Skeletal muscle satellite cell (primary cell): ENCODE measurements around the gene DOCK9.

Experiments
- H3K27me3 ChIP-seq: 2 replicates; pipeline ENCODE4 v1.7.0; 2013; ENCODE audit warnings: low read length; ENCODE audit not compliant: control insufficient read depth, insufficient read depth
- H3K36me3 ChIP-seq: 2 replicates; pipeline ENCODE4 v1.7.0; 2013; ENCODE audit warnings: mild to moderate bottlenecking, control low read depth, low read length; ENCODE audit not compliant: insufficient read depth
- H3K4me1 ChIP-seq: 2 replicates; pipeline ENCODE4 v1.7.0; 2013; ENCODE audit warnings: low read length; ENCODE audit not compliant: control insufficient read depth, insufficient read depth
- H3K4me2 ChIP-seq: 2 replicates; pipeline ENCODE4 v1.7.0; 2013; ENCODE audit warnings: mild to moderate bottlenecking, low read length
- H3K4me3 ChIP-seq: 2 replicates; pipeline ENCODE4 v1.7.0; 2013; ENCODE audit warnings: low read length
- H3K9ac ChIP-seq: 2 replicates; pipeline ENCODE4 v1.7.0; 2013; ENCODE audit warnings: mild to moderate bottlenecking, low read depth, low read length, moderate library complexity
- H3K9me3 ChIP-seq: replicated peaks from 2 replicates; pipeline ENCODE4 v1.7.0; 2013; ENCODE audit warnings: mild to moderate bottlenecking, control low read depth, low read length

DOCK9 gene

DNA sequence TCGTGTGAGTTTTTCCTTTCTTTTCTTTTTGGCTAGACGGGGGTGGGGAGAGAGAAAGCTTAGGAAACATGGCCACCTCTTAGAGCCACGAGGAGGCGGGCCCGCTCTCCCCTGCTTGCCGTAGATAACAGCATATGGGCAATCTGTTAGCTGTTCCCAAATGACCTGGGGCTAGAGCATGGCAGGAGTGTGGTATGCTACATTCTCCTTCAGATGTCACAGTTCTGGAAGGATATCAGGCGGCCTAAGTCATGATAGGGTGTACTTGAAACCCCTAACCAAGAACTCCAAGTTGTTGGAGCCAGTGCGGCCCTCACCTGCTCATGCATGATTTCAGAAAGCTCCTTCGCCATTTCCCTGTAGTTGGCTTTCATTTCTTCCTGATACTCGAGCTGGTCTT lies 181.1 kb downstream of the DOCK9 start:
- H3K27me3 ChIP-seq = no peaks in the 10 kb centered on the region
- H3K9me3 ChIP-seq = no peaks in the 10 kb centered on the region
- no peak overlapping the region for H3K4me3 ChIP-seq
- H3K9ac ChIP-seq = no peak overlapping the region
- peaks cover 4% of the 10 kb centered on the region for H3K4me1 ChIP-seq
- peaks cover 17% of the 10 kb centered on the region for H3K36me3 ChIP-seq
- H3K4me2 ChIP-seq = no peak overlapping the region

DNA sequence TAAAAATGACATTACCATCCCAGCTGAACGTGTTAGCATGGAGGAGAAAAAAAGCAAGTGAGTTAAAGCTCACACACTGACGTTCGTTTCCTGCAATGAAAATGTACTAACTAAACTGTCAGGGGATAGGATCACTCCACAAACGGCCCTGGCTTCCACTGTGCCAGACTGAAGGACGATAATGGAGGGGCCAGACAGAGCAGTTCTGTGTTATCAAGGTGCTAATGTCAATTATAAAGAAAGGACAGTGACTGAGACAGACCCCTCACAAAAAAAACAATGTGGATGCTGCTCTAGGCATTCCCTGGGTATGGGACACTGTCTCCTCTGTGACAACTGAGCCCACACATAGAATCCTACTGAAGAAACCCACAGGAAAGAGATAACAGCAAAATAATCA lies 181.7 kb downstream of the DOCK9 start:
- peaks cover 4% of the 10 kb centered on the region for H3K4me1 ChIP-seq
- H3K9ac ChIP-seq = no peak overlapping the region
- no peak overlapping the region for H3K4me2 ChIP-seq
- H3K36me3 ChIP-seq = peaks cover 17% of the 10 kb centered on the region
- no peaks in the 10 kb centered on the region for H3K27me3 ChIP-seq
- no peak overlapping the region for H3K4me3 ChIP-seq
- H3K9me3 ChIP-seq = no peaks in the 10 kb centered on the region

DNA sequence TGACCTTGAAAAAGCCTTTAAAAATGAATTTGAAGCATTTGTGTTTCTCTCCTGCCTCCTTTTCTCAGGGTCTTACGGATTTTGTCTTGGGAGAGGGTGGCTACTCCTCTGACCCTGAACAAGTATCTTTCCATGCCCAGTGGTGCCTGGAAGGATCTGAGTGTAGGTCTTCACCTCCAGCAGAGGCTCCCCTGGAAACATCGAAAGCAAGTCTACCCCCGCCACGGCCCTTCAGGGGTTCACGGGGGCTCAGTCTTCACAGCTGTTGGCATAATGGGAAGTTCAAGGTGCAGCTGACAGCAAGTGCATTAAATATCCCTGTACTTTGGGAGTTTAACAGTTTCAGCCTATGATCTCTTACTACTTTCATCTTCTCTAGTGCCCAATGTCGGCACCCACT lies 182.6 kb downstream of the DOCK9 start:
- peaks cover 17% of the 10 kb centered on the region for H3K36me3 ChIP-seq
- no peak overlapping the region for H3K4me2 ChIP-seq
- H3K4me1 ChIP-seq = peaks cover 4% of the 10 kb centered on the region
- no peak overlapping the region for H3K9ac ChIP-seq
- H3K4me3 ChIP-seq = no peak overlapping the region
- H3K27me3 ChIP-seq = no peaks in the 10 kb centered on the region
- no peaks in the 10 kb centered on the region for H3K9me3 ChIP-seq

DNA sequence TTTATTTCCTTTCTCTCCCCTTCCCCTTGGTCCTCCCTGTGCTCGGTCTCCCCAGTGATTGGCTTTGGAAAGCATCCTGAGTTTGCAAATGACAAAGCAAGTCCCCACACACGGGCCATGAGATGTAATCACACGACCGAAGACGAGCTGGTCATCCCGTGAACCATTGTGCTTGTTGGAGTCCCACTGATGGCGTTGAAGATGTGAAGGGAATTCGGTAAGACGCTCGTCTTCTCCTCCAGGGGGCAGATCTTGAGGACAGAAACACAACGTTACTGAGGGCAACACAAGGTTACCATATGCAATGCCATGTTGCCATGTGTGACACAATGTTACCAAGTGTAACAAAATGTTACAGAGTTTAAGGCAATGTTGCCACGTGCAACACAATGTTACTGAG lies 183.4 kb downstream of the DOCK9 start:
- no peak overlapping the region for H3K4me2 ChIP-seq
- H3K4me1 ChIP-seq = peaks cover 4% of the 10 kb centered on the region
- H3K36me3 ChIP-seq = peaks cover 17% of the 10 kb centered on the region
- no peak overlapping the region for H3K9ac ChIP-seq
- no peaks in the 10 kb centered on the region for H3K9me3 ChIP-seq
- no peak overlapping the region for H3K4me3 ChIP-seq
- H3K27me3 ChIP-seq = no peaks in the 10 kb centered on the region

DNA sequence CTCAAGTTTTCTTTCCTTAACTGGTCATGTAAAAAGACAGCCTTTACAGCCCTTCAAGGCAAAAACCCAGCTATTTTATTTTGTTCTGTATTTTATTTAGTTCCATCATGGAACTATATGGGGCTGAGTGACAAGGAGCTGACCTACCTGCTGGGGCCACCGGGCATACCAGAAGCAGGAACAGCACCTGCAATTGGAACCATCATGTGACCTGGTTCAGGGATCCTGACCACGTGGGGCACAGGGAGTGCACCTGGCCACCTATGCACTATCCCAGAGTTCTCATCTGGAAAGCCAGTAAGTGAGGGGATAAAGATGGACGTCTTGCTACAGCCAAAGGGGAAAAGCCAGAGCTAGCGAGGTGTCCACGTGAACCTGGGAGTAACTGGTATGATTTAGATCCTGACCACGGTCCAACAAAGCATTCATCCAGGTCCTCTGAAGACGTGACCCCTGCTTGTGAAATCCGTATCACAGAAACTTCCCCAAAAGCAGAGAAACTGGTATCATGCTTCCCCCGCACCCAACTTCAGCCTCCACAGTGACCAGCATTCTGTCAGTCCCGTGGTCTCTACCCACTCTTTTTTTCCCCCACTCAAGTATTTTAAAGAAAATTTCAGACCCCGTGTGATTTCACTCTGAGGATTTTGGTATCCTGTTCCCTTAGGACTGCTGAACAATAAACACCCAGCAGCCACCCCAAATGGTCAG lies 184.9 kb downstream of the DOCK9 start:
- H3K4me3 ChIP-seq = no peak overlapping the region
- no peaks in the 10 kb centered on the region for H3K4me1 ChIP-seq
- no peak overlapping the region for H3K4me2 ChIP-seq
- no peaks in the 10 kb centered on the region for H3K9me3 ChIP-seq
- H3K9ac ChIP-seq = no peak overlapping the region
- no peaks in the 10 kb centered on the region for H3K27me3 ChIP-seq
- H3K36me3 ChIP-seq = peaks cover 11% of the 10 kb centered on the region

DNA sequence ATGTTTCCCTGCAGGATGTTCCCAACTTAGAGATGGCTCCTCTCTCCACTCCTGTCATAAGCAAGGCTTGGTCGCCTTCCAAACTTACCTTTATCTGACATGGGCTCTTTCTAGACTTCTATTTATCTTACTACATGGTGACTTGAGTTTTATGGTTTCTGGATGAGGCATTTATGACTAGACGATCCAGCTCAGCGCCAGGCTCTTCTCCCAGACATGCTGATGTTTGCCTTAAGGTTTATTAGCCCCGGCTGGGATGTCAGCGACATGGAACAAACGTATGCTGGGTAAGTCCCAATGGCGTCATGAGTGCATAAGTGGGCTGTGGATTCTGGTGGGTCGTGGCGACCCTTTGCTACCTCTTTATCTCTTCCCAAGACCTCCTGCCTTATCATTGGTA lies 185.5 kb downstream of the DOCK9 start:
- Histone ChIP-seq H3K9ac (no peak overlapping the region), H3K4me2 (no peak overlapping the region), H3K27me3 (peaks cover 5% of the 10 kb centered on the region), H3K4me3 (no peak overlapping the region), H3K9me3 (no peaks in the 10 kb centered on the region), H3K4me1 (no peaks in the 10 kb centered on the region), H3K36me3 (peaks cover 10% of the 10 kb centered on the region)

DNA sequence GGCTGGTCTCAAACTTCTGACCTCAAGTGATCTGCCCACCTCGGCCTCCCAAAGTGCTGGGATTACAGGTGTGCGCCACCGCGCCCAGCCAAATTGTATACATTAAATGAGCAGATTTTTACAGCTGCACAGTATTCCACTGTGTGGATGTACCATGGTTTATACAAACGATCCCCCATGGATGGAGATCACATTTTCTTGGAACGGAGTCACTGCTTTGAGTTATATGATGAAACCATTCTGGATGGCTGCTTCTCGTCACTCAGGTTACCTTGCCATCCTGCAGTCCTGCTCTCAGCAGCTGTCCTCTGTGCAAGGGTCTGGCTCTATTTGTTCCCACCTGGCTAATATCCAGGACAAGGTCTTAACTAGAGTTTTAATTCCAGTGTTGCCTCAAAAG lies 186.3 kb downstream of the DOCK9 start:
- Histone ChIP-seq H3K27me3 (peaks cover 12% of the 10 kb centered on the region), H3K4me2 (no peak overlapping the region), H3K9me3 (no peaks in the 10 kb centered on the region), H3K36me3 (peaks cover 6% of the 10 kb centered on the region), H3K4me1 (no peaks in the 10 kb centered on the region), H3K4me3 (no peak overlapping the region), H3K9ac (no peak overlapping the region)

DNA sequence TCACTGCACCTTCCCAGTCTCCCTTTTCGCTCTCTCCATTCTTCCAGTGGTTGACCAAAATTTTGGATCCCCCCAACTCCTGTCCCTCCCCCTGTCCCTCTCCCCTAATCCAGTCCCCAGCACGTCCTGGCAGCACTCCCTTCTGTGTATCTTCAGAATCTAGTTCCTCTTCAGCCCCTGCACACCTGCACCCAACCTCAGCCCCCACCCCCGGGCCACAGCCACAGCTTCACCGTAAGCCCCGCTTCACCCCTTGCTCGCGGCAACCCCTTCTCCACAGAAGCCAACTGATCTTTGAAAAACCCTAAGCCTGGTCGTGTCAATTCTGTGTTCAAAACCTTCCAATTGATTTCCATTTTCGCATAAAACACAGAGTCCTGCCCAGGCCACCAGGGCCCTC lies 189.9 kb downstream of the DOCK9 start:
- H3K4me3 ChIP-seq = no peak overlapping the region

DNA sequence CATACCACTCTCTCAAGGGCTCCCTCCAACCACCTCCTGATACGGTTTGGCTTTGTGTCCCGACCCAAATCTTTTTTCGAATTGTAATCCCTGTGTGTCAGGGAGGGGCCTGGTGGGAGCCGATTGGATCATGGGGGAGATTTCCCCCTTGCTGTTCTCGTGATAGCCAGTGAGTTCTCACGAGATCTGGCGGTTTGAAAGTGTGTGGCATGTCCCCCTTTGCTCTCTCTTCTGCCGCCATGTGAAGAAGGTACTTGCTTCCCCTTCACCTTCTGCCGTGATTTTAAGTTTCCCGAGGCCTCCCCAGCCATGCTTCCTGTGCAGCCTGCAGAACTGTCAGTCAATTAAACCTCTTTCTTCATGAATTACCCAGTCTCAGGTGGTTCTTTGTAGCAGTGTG lies 190.7 kb downstream of the DOCK9 start:
- H3K4me1 ChIP-seq = no peaks in the 10 kb centered on the region

More for the DNA sequence above, 189.9 kb downstream of the DOCK9 start:
- H3K9ac ChIP-seq = no peak overlapping the region
- peaks cover 3% of the 10 kb centered on the region for H3K36me3 ChIP-seq
- peaks cover 36% of the 10 kb centered on the region for H3K27me3 ChIP-seq
- no peaks in the 10 kb centered on the region for H3K9me3 ChIP-seq
- H3K4me2 ChIP-seq = no peak overlapping the region
- H3K4me1 ChIP-seq = no peaks in the 10 kb centered on the region

DNA sequence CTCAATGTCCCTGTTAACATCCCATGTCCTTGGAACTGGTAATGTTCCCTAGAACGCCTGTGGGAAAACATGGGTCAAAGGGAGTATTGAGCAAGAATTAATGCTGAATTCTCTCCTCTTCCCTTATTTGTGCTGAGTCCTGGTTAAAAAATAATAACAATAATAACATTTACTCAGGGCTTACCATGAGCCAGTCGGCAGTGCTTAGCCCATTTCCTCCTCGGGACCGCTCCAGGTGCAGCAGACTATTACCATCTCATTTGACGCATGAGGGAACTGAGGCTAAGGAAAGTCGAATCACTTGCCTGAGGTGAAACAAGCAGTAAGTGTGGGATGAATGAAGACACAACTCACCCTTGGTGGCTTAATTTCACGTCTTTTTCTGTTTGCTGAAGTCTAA lies 191.8 kb downstream of the DOCK9 start:
- Histone ChIP-seq H3K9me3 (no peaks in the 10 kb centered on the region), H3K27me3 (peaks cover 36% of the 10 kb centered on the region), H3K4me3 (no peak overlapping the region), H3K4me2 (no peak overlapping the region), H3K36me3 (no peaks in the 10 kb centered on the region), H3K4me1 (no peaks in the 10 kb centered on the region), H3K9ac (no peak overlapping the region)

More for the DNA sequence above, 190.7 kb downstream of the DOCK9 start:
- Histone ChIP-seq H3K9ac (no peak overlapping the region), H3K27me3 (peaks cover 36% of the 10 kb centered on the region), H3K4me3 (no peak overlapping the region), H3K36me3 (no peaks in the 10 kb centered on the region), H3K9me3 (no peaks in the 10 kb centered on the region), H3K4me2 (no peak overlapping the region)

DNA sequence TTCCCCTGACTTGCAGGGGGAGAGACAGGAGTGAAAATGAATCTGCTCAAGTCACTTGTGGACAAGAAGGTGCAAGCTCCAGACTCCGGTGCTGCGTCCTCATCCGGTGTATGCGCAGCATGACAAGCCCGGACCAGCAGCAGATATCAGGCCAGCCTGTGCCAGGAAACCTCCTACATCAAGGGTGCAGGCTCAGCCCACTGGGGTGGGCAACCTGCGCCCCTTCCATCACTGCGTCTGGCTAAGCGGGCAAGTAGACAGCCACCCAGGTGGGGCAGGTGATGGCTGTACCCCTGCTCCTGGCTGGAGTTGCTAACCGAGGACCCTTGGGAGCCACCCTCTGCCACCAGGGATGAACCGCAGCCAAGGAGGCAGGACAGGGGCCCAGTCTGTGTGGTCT lies 192.5 kb downstream of the DOCK9 start:
- H3K4me1 ChIP-seq = no peaks in the 10 kb centered on the region
- H3K27me3 ChIP-seq = peaks cover 36% of the 10 kb centered on the region
- H3K4me2 ChIP-seq = no peak overlapping the region
- no peak overlapping the region for H3K9ac ChIP-seq
- no peak overlapping the region for H3K4me3 ChIP-seq
- no peaks in the 10 kb centered on the region for H3K9me3 ChIP-seq
- H3K36me3 ChIP-seq = no peaks in the 10 kb centered on the region

DNA sequence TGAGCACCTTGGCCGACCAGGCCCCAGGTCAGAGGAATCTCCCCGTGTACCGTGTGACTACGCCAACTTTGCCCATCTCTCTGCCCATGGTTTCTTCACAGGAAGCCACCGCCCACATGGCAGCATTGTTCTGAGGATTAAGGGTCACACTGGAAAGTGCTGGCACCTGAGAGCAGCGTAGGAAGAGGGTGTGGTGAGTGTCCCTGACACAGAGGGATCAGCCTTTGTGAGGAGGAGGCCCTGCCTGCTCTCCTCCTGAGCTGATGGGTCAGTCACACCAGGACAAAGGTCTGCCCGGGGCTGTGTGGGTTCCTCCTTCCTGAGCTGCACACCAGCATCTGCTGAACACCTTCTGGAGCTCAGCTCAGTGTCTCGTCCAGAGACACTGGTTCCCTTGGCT lies 193.2 kb downstream of the DOCK9 start:
- Histone ChIP-seq H3K4me3 (no peak overlapping the region), H3K9ac (no peak overlapping the region), H3K27me3 (peaks cover 36% of the 10 kb centered on the region), H3K9me3 (no peaks in the 10 kb centered on the region), H3K4me2 (no peak overlapping the region), H3K36me3 (no peaks in the 10 kb centered on the region), H3K4me1 (no peaks in the 10 kb centered on the region)
